ENCODE data around the gene ATP10B. TPM values are rescaled to one million over a fixed set of nuclear protein-coding genes. Genes with fewer than 3 reads are reported as not detected.

ATP10B gene
- total and polyA plus RNA-seq, 12 donors, result 0.01 to 0.15 (median 0.04) TPM; not detected in 9

- intact Hi-C loops (cut with DNase I), result no loop called here
- ATAC-seq, result no peak
- WGBS, 2 donors, result 69 to 71% methylated on average over 2 of the region's 2 CpGs
- no peaks in the 10 kb centered on the region for H3K9me3 ChIP-seq
- no peak overlapping the region for H3K4me3 ChIP-seq
- no peaks in the 10 kb centered on the region for H3K4me1 ChIP-seq
- peaks cover 0 to 19% (median 0%) of the 10 kb centered on the region in 7 donors for H3K27me3 ChIP-seq
- no peaks in the 10 kb centered on the region for H3K36me3 ChIP-seq
- TF ChIP-seq CTCF (IDR thresholded peaks at IDR 0.05), result no peak
- H3K27ac ChIP-seq, result no peak overlapping the region
- DNase-seq, result no peak
Observed at GRCh38 chr5:160629003-160629402, 223.0 kb downstream of the ATP10B start.

- DNase-seq, result no peak
- intact Hi-C loops (cut with DNase I), result no loop called here
- TF ChIP-seq CTCF (IDR thresholded peaks at IDR 0.05), result no peak
- Histone ChIP-seq H3K4me1 (no peaks in the 10 kb centered on the region), H3K9me3 (no peaks in the 10 kb centered on the region), H3K27me3 (peaks cover 0 to 19% (median 0%) of the 10 kb centered on the region in 7 donors), H3K4me3 (no peak overlapping the region), H3K36me3 (no peaks in the 10 kb centered on the region), H3K27ac (no peak overlapping the region)
- no peak for ATAC-seq
- WGBS, 2 donors, result 56 to 72% methylated on average over 1 of the region's 1 CpG
Observed at GRCh38 chr5:160628619-160628968, 223.4 kb downstream of the ATP10B start.

GRCh38 chr5:160627921-160628618 lies 223.9 kb downstream of the ATP10B start:
- H3K4me1 ChIP-seq, result no peaks in the 10 kb centered on the region
- intact Hi-C loops (cut with DNase I), result no loop called here
- no peak overlapping the region for H3K4me3 ChIP-seq
- no peak for ATAC-seq
- no peak overlapping the region for H3K27ac ChIP-seq
- no peak for TF ChIP-seq CTCF (IDR thresholded peaks at IDR 0.05)
- H3K36me3 ChIP-seq, result no peaks in the 10 kb centered on the region
- no peaks in the 10 kb centered on the region for H3K9me3 ChIP-seq
- WGBS, 2 donors, result 30 to 47% methylated on average over 5 of the region's 5 CpGs
- DNase-seq, result no peak
- peaks cover 0 to 22% (median 0%) of the 10 kb centered on the region in 7 donors for H3K27me3 ChIP-seq

- H3K9me3 ChIP-seq, result no peaks in the 10 kb centered on the region
- H3K36me3 ChIP-seq, result no peaks in the 10 kb centered on the region
- 29 to 33% methylated on average over 7 of the region's 7 CpGs for WGBS, 2 donors
- no peak overlapping the region for H3K27ac ChIP-seq
- intact Hi-C loops (cut with DNase I), result no loop called here
- no peaks in the 10 kb centered on the region for H3K4me1 ChIP-seq
- no peak overlapping the region for H3K4me3 ChIP-seq
- H3K27me3 ChIP-seq, result peaks cover 0 to 23% (median 0%) of the 10 kb centered on the region in 7 donors
- DNase-seq, result no peak
- TF ChIP-seq CTCF (IDR thresholded peaks at IDR 0.05), result no peak
- ATAC-seq, result no peak
Observed at GRCh38 chr5:160626322-160626721, 225.7 kb downstream of the ATP10B start.
